Right lobe of liver (tissue), 4 donors: Measurements from ENCODE around the gene CACNA2D1.

Experiments
- CTCF ChIP-seq, 4 donors: fragments of 200-600 bp in 3 of 4; fragments of 450-650 bp in 1 of 4; IDR thresholded peaks; one replicate each; pipeline versions ENCODE4 v1.5.1 to v1.8.0; 2016 to 2022; ENCODE audit warnings: antibody characterized with exemption in 4 of 4, mild to moderate bottlenecking in 2 of 4
- POLR2A ChIP-seq: fragments of 450-650 bp; IDR thresholded peaks from one replicate; pipeline ENCODE4 v1.6.1; 2017; ENCODE audit warnings: antibody characterized with exemption, mild to moderate bottlenecking
- donor health status: DM: no; HTN: no; CAD: no.
- donor health status: DM: no; HTN: no; CAD: no.
- donor health status: DM: no; HTN: yes; CAD: no.

- TF ChIP-seq POLR2A (no peak), CTCF (IDR thresholded peaks at IDR 0.05) (no peak)
These were observed 788 bp upstream of the CACNA2D1 start for GRCh38 chr7:82444220-82444909.
